Measurements from ENCODE around the gene PDE7B.

DNA sequence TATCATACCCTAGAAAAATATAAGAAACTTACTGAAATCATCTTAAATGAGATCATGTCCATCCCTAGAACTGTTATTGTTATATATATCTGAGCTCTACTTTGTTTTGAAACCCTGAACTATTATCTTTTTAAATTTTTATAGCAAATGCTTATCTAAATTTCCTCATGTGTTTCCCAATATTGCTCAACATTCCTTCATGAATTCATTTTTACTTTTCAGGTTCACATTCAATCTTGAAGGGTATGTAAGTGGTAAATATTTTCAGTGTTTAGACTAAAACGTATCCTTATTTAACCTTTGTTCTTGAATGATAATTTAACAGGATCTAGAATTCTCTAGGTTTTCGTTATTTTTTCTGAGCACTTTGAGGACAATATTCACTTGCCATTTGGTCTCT, 23.9 kb downstream of the PDE7B start:
- TF ChIP-seq POLR2AphosphoS5 (IDR thresholded peaks at IDR 0.05; ENCODE audit: low read depth): no peak
- TF ChIP-seq, protein P1, sequence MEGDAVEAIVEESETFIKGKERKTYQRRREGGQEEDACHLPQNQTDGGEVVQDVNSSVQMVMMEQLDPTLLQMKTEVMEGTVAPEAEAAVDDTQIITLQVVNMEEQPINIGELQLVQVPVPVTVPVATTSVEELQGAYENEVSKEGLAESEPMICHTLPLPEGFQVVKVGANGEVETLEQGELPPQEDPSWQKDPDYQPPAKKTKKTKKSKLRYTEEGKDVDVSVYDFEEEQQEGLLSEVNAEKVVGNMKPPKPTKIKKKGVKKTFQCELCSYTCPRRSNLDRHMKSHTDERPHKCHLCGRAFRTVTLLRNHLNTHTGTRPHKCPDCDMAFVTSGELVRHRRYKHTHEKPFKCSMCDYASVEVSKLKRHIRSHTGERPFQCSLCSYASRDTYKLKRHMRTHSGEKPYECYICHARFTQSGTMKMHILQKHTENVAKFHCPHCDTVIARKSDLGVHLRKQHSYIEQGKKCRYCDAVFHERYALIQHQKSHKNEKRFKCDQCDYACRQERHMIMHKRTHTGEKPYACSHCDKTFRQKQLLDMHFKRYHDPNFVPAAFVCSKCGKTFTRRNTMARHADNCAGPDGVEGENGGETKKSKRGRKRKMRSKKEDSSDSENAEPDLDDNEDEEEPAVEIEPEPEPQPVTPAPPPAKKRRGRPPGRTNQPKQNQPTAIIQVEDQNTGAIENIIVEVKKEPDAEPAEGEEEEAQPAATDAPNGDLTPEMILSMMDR (IDR thresholded peaks at IDR 0.05; ENCODE audit: insufficient read depth, low read length): no peak
- TF ChIP-seq, protein P2, sequence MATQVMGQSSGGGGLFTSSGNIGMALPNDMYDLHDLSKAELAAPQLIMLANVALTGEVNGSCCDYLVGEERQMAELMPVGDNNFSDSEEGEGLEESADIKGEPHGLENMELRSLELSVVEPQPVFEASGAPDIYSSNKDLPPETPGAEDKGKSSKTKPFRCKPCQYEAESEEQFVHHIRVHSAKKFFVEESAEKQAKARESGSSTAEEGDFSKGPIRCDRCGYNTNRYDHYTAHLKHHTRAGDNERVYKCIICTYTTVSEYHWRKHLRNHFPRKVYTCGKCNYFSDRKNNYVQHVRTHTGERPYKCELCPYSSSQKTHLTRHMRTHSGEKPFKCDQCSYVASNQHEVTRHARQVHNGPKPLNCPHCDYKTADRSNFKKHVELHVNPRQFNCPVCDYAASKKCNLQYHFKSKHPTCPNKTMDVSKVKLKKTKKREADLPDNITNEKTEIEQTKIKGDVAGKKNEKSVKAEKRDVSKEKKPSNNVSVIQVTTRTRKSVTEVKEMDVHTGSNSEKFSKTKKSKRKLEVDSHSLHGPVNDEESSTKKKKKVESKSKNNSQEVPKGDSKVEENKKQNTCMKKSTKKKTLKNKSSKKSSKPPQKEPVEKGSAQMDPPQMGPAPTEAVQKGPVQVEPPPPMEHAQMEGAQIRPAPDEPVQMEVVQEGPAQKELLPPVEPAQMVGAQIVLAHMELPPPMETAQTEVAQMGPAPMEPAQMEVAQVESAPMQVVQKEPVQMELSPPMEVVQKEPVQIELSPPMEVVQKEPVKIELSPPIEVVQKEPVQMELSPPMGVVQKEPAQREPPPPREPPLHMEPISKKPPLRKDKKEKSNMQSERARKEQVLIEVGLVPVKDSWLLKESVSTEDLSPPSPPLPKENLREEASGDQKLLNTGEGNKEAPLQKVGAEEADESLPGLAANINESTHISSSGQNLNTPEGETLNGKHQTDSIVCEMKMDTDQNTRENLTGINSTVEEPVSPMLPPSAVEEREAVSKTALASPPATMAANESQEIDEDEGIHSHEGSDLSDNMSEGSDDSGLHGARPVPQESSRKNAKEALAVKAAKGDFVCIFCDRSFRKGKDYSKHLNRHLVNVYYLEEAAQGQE (IDR thresholded peaks at IDR 0.05; ENCODE audit: insufficient replicate concordance, low read depth): no peak
